ENCODE measurements around the gene PAK5. TPM values are rescaled to one million over a fixed set of nuclear protein-coding genes. Genes with fewer than 3 reads are reported as not detected.

The PAK5 gene
- total RNA-seq, 5 donors from 2014 or later (not counting 1 experiment from before 2014, with no cell fraction given) = not detected

GRCh38 chr20:9495701-9496100, 343.2 kb downstream of the PAK5 start:
- H3K4me3 ChIP-seq (ENCODE audit: control insufficient read depth in 1 of 2, extremely low read depth in 1 of 2, low read length in 1 of 2) = no peak overlapping the region
- no peaks in the 10 kb centered on the region for H3K36me3 Mint-ChIP-seq
- H3K27ac ChIP-seq (ENCODE audit: low read length) = no peak overlapping the region
- DNase-seq (no peak), ATAC-seq (replicated peaks in 1 of 4) (no peak)
- H3K27me3 Mint-ChIP-seq = no peaks in the 10 kb centered on the region
- H3K9me3 Mint-ChIP-seq = peaks cover 4 to 8% (median 5%) of the 10 kb centered on the region in 3 donors
- WGBS (ENCODE audit: insufficient coverage) = 50% methylated on average over 1 of the region's 2 CpGs
- H3K27ac Mint-ChIP-seq = no peak overlapping the region
- H3K4me1 ChIP-seq (ENCODE audit: control insufficient read depth in 1 of 2, extremely low read depth in 1 of 2, insufficient read depth in 2 of 2, low read length in 2 of 2) = no peaks in the 10 kb centered on the region
- H3K36me3 ChIP-seq (ENCODE audit: control insufficient read depth in 2 of 2, extremely low read depth in 1 of 2, insufficient read depth in 1 of 2, low read length in 1 of 2) = no peaks in the 10 kb centered on the region
- ChIA-PET POLR2A (no interaction called here), CTCF (no interaction called here)
- H3K9me3 ChIP-seq = no peaks in the 10 kb centered on the region
- H3K4me3 Mint-ChIP-seq = no peak overlapping the region
- H3K4me1 Mint-ChIP-seq = no peaks in the 10 kb centered on the region
- H3K27me3 ChIP-seq (replicated peaks in 1 of 2; ENCODE audit: control insufficient read depth in 2 of 2, extremely low read depth in 1 of 2, insufficient read depth in 2 of 2, low read length in 1 of 2) = peaks cover 0 to 2% of the 10 kb centered on the region in 2 experiments

- Histone ChIP-seq H3K9me3 (no peaks in the 10 kb centered on the region), H3K27me3 (replicated peaks in 1 of 2; ENCODE audit: control insufficient read depth in 2 of 2, extremely low read depth in 1 of 2, insufficient read depth in 2 of 2, low read length in 1 of 2) (peaks cover 0 to 2% of the 10 kb centered on the region in 2 experiments), H3K27ac (ENCODE audit: low read length) (no peak overlapping the region), H3K4me1 (ENCODE audit: control insufficient read depth in 1 of 2, extremely low read depth in 1 of 2, insufficient read depth in 2 of 2, low read length in 2 of 2) (no peaks in the 10 kb centered on the region), H3K36me3 (ENCODE audit: control insufficient read depth in 2 of 2, extremely low read depth in 1 of 2, insufficient read depth in 1 of 2, low read length in 1 of 2) (no peaks in the 10 kb centered on the region), H3K4me3 (ENCODE audit: control insufficient read depth in 1 of 2, extremely low read depth in 1 of 2, low read length in 1 of 2) (no peak overlapping the region)
- ChIA-PET POLR2A (no interaction called here), CTCF (no interaction called here)
- Mint-ChIP-seq H3K9me3 (peaks cover 4 to 10% (median 8%) of the 10 kb centered on the region in 3 donors), H3K4me3 (no peak overlapping the region), H3K4me1 (no peaks in the 10 kb centered on the region), H3K27me3 (no peaks in the 10 kb centered on the region), H3K27ac (no peak overlapping the region), H3K36me3 (no peaks in the 10 kb centered on the region)
- no peak for ATAC-seq (replicated peaks in 1 of 4)
- WGBS (ENCODE audit: insufficient coverage) = no CpG with 5 or more reads among the region's 2 CpGs
- no peak for DNase-seq
These were observed 345.1 kb downstream of the PAK5 start for GRCh38 chr20:9493803-9494202.

- no peak overlapping the region for H3K27ac Mint-ChIP-seq
- WGBS (ENCODE audit: insufficient coverage) = 100% methylated on average over 1 of the region's 4 CpGs
- CTCF ChIA-PET = no interaction called here
These were observed 346.8 kb downstream of the PAK5 start for GRCh38 chr20:9492067-9492466.

GRCh38 chr20:9491324-9491723, 347.6 kb downstream of the PAK5 start:
- ChIA-PET POLR2A (no interaction called here), CTCF (no interaction called here)
- no peaks in the 10 kb centered on the region for H3K9me3 ChIP-seq
- no peak overlapping the region for H3K4me3 ChIP-seq (ENCODE audit: control insufficient read depth in 1 of 2, extremely low read depth in 1 of 2, low read length in 1 of 2)
- no peak overlapping the region for H3K4me3 Mint-ChIP-seq
- WGBS (ENCODE audit: insufficient coverage) = no CpG with 5 or more reads among the region's 1 CpG
- H3K27ac ChIP-seq (ENCODE audit: low read length) = no peak overlapping the region
- H3K27me3 ChIP-seq (replicated peaks in 1 of 2; ENCODE audit: control insufficient read depth in 2 of 2, extremely low read depth in 1 of 2, insufficient read depth in 2 of 2, low read length in 1 of 2) = peaks cover 0 to 2% of the 10 kb centered on the region in 2 experiments
- no peak overlapping the region for H3K27ac Mint-ChIP-seq
- no peaks in the 10 kb centered on the region for H3K4me1 ChIP-seq (ENCODE audit: control insufficient read depth in 1 of 2, extremely low read depth in 1 of 2, insufficient read depth in 2 of 2, low read length in 2 of 2)
- H3K27me3 Mint-ChIP-seq = no peaks in the 10 kb centered on the region
- DNase-seq (no peak), ATAC-seq (replicated peaks in 1 of 4) (no peak)
- H3K36me3 Mint-ChIP-seq = no peaks in the 10 kb centered on the region
- no peaks in the 10 kb centered on the region for H3K36me3 ChIP-seq (ENCODE audit: control insufficient read depth in 2 of 2, extremely low read depth in 1 of 2, insufficient read depth in 1 of 2, low read length in 1 of 2)
- peaks cover 3 to 10% (median 8%) of the 10 kb centered on the region in 3 donors for H3K9me3 Mint-ChIP-seq
- H3K4me1 Mint-ChIP-seq = no peaks in the 10 kb centered on the region

More at GRCh38 chr20:9492067-9492466, 346.8 kb downstream of the PAK5 start:
- no peaks in the 10 kb centered on the region for H3K27me3 Mint-ChIP-seq
- no peak for DNase-seq
- H3K27ac ChIP-seq (ENCODE audit: low read length) = no peak overlapping the region
- H3K4me3 ChIP-seq (ENCODE audit: control insufficient read depth in 1 of 2, extremely low read depth in 1 of 2, low read length in 1 of 2) = no peak overlapping the region
- H3K36me3 Mint-ChIP-seq = no peaks in the 10 kb centered on the region
- no peaks in the 10 kb centered on the region for H3K4me1 Mint-ChIP-seq
- H3K4me3 Mint-ChIP-seq = no peak overlapping the region
- H3K27me3 ChIP-seq (replicated peaks in 1 of 2; ENCODE audit: control insufficient read depth in 2 of 2, extremely low read depth in 1 of 2, insufficient read depth in 2 of 2, low read length in 1 of 2) = peaks cover 0 to 2% of the 10 kb centered on the region in 2 experiments
- H3K4me1 ChIP-seq (ENCODE audit: control insufficient read depth in 1 of 2, extremely low read depth in 1 of 2, insufficient read depth in 2 of 2, low read length in 2 of 2) = no peaks in the 10 kb centered on the region
- H3K9me3 Mint-ChIP-seq = peaks cover 2 to 10% (median 8%) of the 10 kb centered on the region in 3 donors
- POLR2A ChIA-PET = no interaction called here
- no peaks in the 10 kb centered on the region for H3K9me3 ChIP-seq
- H3K36me3 ChIP-seq (ENCODE audit: control insufficient read depth in 2 of 2, extremely low read depth in 1 of 2, insufficient read depth in 1 of 2, low read length in 1 of 2) = no peaks in the 10 kb centered on the region
- no peak for ATAC-seq (replicated peaks in 1 of 4)

- Mint-ChIP-seq H3K27ac (no peak overlapping the region), H3K4me1 (no peaks in the 10 kb centered on the region), H3K9me3 (peaks cover 5 to 8% (median 5%) of the 10 kb centered on the region in 3 donors), H3K4me3 (no peak overlapping the region), H3K36me3 (no peaks in the 10 kb centered on the region), H3K27me3 (no peaks in the 10 kb centered on the region)
- ATAC-seq (replicated peaks in 1 of 4) (no peak), DNase-seq (no peak)
- Histone ChIP-seq H3K4me3 (ENCODE audit: control insufficient read depth in 1 of 2, extremely low read depth in 1 of 2, low read length in 1 of 2) (no peak overlapping the region), H3K27me3 (replicated peaks in 1 of 2; ENCODE audit: control insufficient read depth in 2 of 2, extremely low read depth in 1 of 2, insufficient read depth in 2 of 2, low read length in 1 of 2) (peaks cover 0 to 2% of the 10 kb centered on the region in 2 experiments), H3K9me3 (no peaks in the 10 kb centered on the region), H3K27ac (ENCODE audit: low read length) (no peak overlapping the region), H3K4me1 (ENCODE audit: control insufficient read depth in 1 of 2, extremely low read depth in 1 of 2, insufficient read depth in 2 of 2, low read length in 2 of 2) (no peaks in the 10 kb centered on the region), H3K36me3 (ENCODE audit: control insufficient read depth in 2 of 2, extremely low read depth in 1 of 2, insufficient read depth in 1 of 2, low read length in 1 of 2) (no peaks in the 10 kb centered on the region)
- CTCF ChIA-PET = no interaction called here
- POLR2A ChIA-PET = no interaction called here
- 86% methylated on average over 3 of the region's 3 CpGs for WGBS (ENCODE audit: insufficient coverage)
These were observed 348.2 kb downstream of the PAK5 start for GRCh38 chr20:9490631-9491030.

- no peaks in the 10 kb centered on the region for H3K4me1 Mint-ChIP-seq
- no peaks in the 10 kb centered on the region for H3K9me3 ChIP-seq
- H3K36me3 Mint-ChIP-seq = no peaks in the 10 kb centered on the region
- CTCF ChIA-PET = no interaction called here
- no peaks in the 10 kb centered on the region for H3K36me3 ChIP-seq (ENCODE audit: control insufficient read depth in 2 of 2, extremely low read depth in 1 of 2, insufficient read depth in 1 of 2, low read length in 1 of 2)
- H3K4me3 ChIP-seq (ENCODE audit: control insufficient read depth in 1 of 2, extremely low read depth in 1 of 2, low read length in 1 of 2) = no peak overlapping the region
- no peaks in the 10 kb centered on the region for H3K27me3 ChIP-seq (replicated peaks in 1 of 2; ENCODE audit: control insufficient read depth in 2 of 2, extremely low read depth in 1 of 2, insufficient read depth in 2 of 2, low read length in 1 of 2)
- no peak for DNase-seq
- no peaks in the 10 kb centered on the region for H3K27me3 Mint-ChIP-seq
- no peak overlapping the region for H3K4me3 Mint-ChIP-seq
- H3K9me3 Mint-ChIP-seq = peaks cover 5 to 8% (median 5%) of the 10 kb centered on the region in 3 donors
- no peaks in the 10 kb centered on the region for H3K4me1 ChIP-seq (ENCODE audit: control insufficient read depth in 1 of 2, extremely low read depth in 1 of 2, insufficient read depth in 2 of 2, low read length in 2 of 2)
- no peak overlapping the region for H3K27ac Mint-ChIP-seq
- 63% methylated on average over 2 of the region's 3 CpGs for WGBS (ENCODE audit: insufficient coverage)
- ATAC-seq (replicated peaks in 1 of 4) = no peak
- H3K27ac ChIP-seq (ENCODE audit: low read length) = no peak overlapping the region
- POLR2A ChIA-PET = no interaction called here
These were observed 348.7 kb downstream of the PAK5 start for GRCh38 chr20:9490161-9490560.

GRCh38 chr20:9488063-9488462, 350.8 kb downstream of the PAK5 start:
- WGBS (ENCODE audit: insufficient coverage) = 14% methylated on average over 1 of the region's 2 CpGs
- Histone ChIP-seq H3K4me1 (ENCODE audit: control insufficient read depth in 1 of 2, extremely low read depth in 1 of 2, insufficient read depth in 2 of 2, low read length in 2 of 2) (no peaks in the 10 kb centered on the region), H3K27ac (ENCODE audit: low read length) (no peak overlapping the region), H3K9me3 (no peaks in the 10 kb centered on the region), H3K4me3 (ENCODE audit: control insufficient read depth in 1 of 2, extremely low read depth in 1 of 2, low read length in 1 of 2) (no peak overlapping the region), H3K36me3 (ENCODE audit: control insufficient read depth in 2 of 2, extremely low read depth in 1 of 2, insufficient read depth in 1 of 2, low read length in 1 of 2) (no peaks in the 10 kb centered on the region), H3K27me3 (replicated peaks in 1 of 2; ENCODE audit: control insufficient read depth in 2 of 2, extremely low read depth in 1 of 2, insufficient read depth in 2 of 2, low read length in 1 of 2) (no peaks in the 10 kb centered on the region)
- H3K4me1 Mint-ChIP-seq = no peaks in the 10 kb centered on the region
- no peak overlapping the region for H3K27ac Mint-ChIP-seq
- ATAC-seq (replicated peaks in 1 of 4) = no peak
- no peak for DNase-seq
- no peaks in the 10 kb centered on the region for H3K36me3 Mint-ChIP-seq
- H3K27me3 Mint-ChIP-seq = no peaks in the 10 kb centered on the region
- CTCF ChIA-PET = no interaction called here
- no peak overlapping the region for H3K4me3 Mint-ChIP-seq
- peaks cover 2 to 5% (median 4%) of the 10 kb centered on the region in 3 donors for H3K9me3 Mint-ChIP-seq
- POLR2A ChIA-PET = no interaction called here
